ENCODE measurements around the gene CNTNAP2.

DNA sequence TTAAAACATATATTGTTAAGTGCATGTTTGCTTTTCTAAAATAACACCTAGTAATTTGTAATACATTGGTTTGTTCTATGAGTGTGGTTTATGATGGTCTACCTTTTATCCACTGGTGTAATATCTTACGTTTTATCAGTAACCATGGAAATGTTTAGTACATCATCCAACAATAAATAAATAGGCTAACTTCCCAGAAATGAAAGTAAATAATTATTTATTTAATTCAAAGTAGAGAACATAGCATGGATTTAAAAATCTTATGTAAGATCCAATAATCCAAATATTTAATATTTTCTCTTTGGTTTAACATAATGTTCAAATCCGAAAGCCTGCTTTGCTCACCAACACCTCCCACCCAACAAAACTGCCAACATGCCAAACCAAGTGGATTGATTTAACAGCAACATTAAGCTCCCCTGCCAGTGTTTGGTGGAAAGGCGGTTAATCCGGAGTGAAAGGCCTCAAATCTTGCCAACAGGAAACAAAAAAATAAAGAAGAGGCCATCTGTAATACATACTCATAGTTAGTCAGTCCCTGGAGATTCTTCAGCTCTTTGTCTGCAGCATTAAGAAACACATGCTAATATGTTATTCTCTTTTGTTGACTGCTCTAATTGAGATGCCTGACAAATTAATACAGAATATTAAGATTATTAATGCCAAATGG lies 897.8 kb downstream of the CNTNAP2 start:
- TF ChIP-seq EZH2 (IDR thresholded peaks at IDR 0.05; ENCODE audit: insufficient read depth, poor library complexity, severe bottlenecking) (no peak), EZH2phosphoT487 (IDR thresholded peaks at IDR 0.05; ENCODE audit: insufficient read depth, low read depth) (no peak)

Data from GM23248 (cell line).